ENCODE results near the gene BBS1.
"Not testable (repeated sequence)": the region's sequence is repeated elsewhere in the genome, so short reads cannot be mapped to it uniquely, and the experiment has no call there.

BBS1 gene

DNA sequence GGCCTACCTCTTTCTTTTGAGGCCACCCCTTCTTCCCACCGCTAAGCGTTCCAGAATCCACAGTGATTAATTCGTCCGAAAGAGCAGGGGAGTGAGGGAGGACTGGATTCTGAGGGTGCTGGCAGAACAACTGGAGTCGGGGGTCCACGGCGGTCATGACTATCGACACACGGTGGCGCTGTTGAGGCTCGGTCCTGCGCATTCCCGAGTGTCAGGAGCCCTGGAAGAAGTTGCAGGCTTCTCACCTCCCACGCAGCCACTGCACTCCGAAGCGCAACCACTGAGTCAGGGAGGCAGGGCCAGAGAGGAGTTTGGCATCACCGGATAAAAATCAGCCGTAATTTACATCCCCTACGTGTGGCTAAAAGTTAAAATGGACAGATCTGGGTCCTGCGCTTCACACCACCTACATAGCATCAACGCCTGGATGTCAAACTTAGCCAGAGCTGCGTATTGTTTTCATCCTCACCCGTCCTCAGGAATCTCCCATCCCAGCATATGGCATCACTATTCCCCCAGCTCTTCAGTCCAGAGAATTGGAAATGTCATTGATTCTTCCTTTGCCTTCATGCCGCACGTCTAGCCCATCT, 68.7 kb downstream of the BBS1 start:
- peak; percentile 41 for DNase-seq (ENCODE audit: low read depth)

DNA sequence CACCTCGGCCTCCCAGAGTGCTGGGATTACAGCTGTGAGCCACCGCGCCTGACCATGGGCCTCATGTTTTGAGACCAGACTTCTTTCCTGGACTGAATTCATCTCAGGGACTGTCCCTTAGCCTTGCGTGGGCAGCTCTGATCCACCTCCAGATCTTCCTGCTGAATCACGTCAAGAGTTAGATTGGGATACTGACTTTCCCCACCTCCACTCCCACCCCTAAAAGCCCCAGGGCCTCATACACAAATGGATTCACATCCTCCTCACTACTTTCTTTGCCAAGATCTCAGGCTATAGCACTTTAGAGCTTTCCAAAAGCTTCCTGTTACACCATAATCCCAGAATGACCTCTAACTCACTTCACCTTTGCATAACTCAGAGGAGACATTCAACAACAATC, 70.4 kb downstream of the BBS1 start:
- no peak for DNase-seq (ENCODE audit: low read depth)

DNA sequence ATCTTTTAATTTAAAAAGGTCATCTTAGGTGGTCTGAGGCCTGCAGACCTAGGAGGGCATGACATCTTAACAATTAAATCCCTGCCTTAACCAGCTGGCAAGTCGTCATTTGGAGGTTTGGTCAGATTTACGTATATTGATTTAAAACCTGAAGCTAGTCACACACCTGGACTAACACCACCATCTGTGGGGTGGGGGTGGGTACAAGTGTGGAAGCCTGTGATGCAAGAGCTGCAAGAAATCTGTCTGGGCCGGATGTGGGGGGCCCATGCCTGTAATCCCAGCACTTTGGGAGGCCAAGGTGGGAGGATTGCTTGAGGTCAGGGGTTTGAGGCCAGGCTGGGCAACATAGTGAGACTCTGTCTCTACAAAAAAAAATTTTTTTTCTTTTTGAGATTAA, 70.8 kb downstream of the BBS1 start:
- DNase-seq (ENCODE audit: low read depth), result no peak

DNA sequence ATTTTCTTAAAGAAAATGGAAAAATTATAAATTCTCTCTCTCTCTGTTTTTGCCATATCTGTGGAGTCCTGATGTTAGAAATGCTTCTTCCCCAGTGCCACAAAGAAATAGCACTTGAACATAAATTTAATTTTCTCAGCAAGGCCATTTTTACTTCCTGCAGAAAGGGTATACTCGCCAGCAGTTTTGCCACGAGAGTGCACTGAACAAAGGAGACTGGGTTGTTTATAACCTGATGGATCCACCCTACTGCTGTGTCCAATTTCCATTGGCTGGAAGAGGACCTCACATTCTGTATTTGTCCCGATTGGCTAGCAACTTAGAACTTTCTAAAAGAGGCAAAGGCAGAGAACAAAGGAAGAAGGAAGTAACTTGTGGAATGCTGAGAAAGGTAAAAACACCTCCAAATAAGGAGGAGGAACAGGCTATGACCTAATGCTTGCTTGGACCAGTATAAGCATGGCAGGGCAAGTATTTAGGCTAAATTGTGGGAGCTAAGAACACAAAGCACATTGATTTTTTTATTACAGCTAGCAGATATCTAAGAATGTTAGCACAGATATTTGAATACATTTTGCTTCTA, 72.2 kb downstream of the BBS1 start:
- not testable (repeated sequence) for DNase-seq (ENCODE audit: low read depth)

All from T-helper 22 cell (primary cell).